ENCODE data around the gene ALAD. TPM values are rescaled to one million over a fixed set of nuclear protein-coding genes. Genes with fewer than 3 reads are reported as not detected.

ALAD gene
- total and polyA plus RNA-seq, 9 of the 15 experiments (the other 6 are each of a cell fraction or from before 2014, with no cell fraction given) = 1.3 to 12.7 (median 6.8) TPM

DNA sequence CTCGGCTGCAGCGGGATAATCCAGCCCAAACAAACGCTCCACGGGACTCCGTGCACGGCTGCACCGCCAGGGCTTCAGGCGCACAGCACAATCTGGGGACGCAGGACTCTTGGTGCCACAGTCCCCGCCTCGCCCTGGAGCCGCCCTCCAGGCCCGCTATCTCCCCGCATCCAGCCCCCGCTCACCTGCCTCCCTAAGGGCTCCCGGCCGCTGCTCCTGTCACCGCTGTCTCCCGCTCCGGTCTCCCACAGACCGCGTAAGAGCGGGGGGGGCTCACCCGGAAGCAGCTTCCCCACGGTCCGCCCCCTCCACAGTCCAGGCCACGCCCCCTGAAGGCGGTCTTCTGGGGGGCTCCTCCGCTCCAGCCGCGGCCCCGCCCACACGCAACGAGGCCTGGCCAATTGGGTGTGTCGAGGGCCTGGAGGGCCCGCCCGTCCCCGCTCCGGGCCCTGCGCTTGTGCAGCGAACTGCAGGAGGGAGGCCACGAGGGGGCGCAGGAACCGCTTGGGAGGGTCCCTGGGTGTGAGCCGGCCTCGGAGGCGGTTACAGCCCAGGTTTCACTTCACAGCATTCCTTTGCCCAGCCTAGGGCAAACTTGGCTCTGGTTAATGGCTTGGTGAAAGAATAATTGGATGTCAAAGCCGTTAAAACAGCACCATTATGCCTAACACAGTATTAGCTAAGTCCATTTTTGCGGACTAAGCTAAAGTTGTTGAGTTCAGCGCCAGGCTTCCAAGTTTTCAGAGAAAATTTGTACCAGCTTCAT lies at the start of gene ALAD (continued):
- TF ChIP-seq YY1 (IDR thresholded peaks at IDR 0.05; ENCODE audit: borderline replicate concordance in 1 of 3, control insufficient read depth in 1 of 3, extremely low read depth in 1 of 3, insufficient read depth in 3 of 3, insufficient read length in 1 of 3, insufficient replicate concordance in 2 of 3, low read depth in 1 of 3, low read length in 2 of 3) (peak in 2 of 3 experiments; percentile 3 to 47), CBX3 (IDR thresholded peaks at IDR 0.05; ENCODE audit: borderline replicate concordance in 1 of 2, low read length in 2 of 2) (peak in 1 of 2 experiments; percentile 60; a peak in 1 of 3 replicates), DIDO1 (tag; IDR thresholded peaks at IDR 0.05; ENCODE audit: low read depth) (0 out of 2 replicates have a peak, but pooled peaks have one; percentile 16), PHB2 (IDR thresholded peaks at IDR 0.05; ENCODE audit: low read depth) (no peak), RBM22 (IDR thresholded peaks at IDR 0.05; ENCODE audit: low read depth, low read length, poor library complexity, severe bottlenecking) (peak; percentile 36), ZNF239 (CRISPR knock-in tag; IDR thresholded peaks at IDR 0.05) (no peak), BCOR (IDR thresholded peaks at IDR 0.05) (peak; percentile 71; the same call in 1 of the 2 replicates), JUNB (CRISPR knock-in tag; conservative IDR thresholded peaks at IDR 0.05) (no peak), NR3C1 (CRISPR knock-in tag; IDR thresholded peaks at IDR 0.05) (no peak), SPI1 (IDR thresholded peaks at IDR 0.05; ENCODE audit: borderline replicate concordance, low read depth, low read length) (no peak), HMGN3 (IDR thresholded peaks at IDR 0.05; ENCODE audit: borderline replicate concordance, extremely low read depth, insufficient read length, low read depth, low read length) (peak; percentile 98), ETS2 (tag; IDR thresholded peaks at IDR 0.05; ENCODE audit: borderline replicate concordance, poor library complexity, severe bottlenecking) (no peak), PTBP1 (IDR thresholded peaks at IDR 0.05; ENCODE audit: low read depth, low read length) (no peak), MYC (IDR thresholded peaks at IDR 0.05; ENCODE audit: low read depth, low read length) (peak; percentile 34; the same call in 1 of the 2 replicates), MYC (CRISPR knock-in tag; IDR thresholded peaks at IDR 0.05; ENCODE audit: borderline replicate concordance, low read depth) (no peak), SMC3 (conservative IDR thresholded peaks at IDR 0.05; ENCODE audit: insufficient read depth, low read depth, low read length) (peak; percentile 81), ERF (CRISPR knock-in tag; IDR thresholded peaks at IDR 0.05) (0 out of 2 replicates have a peak, but pooled peaks have one; percentile 14), SMAD4 (CRISPR knock-in tag; conservative IDR thresholded peaks at IDR 0.05) (peak; percentile 64; the same call in 1 of the 2 replicates), TRIM24 (IDR thresholded peaks at IDR 0.05) (no peak)
- TF ChIP-seq, protein P1, sequence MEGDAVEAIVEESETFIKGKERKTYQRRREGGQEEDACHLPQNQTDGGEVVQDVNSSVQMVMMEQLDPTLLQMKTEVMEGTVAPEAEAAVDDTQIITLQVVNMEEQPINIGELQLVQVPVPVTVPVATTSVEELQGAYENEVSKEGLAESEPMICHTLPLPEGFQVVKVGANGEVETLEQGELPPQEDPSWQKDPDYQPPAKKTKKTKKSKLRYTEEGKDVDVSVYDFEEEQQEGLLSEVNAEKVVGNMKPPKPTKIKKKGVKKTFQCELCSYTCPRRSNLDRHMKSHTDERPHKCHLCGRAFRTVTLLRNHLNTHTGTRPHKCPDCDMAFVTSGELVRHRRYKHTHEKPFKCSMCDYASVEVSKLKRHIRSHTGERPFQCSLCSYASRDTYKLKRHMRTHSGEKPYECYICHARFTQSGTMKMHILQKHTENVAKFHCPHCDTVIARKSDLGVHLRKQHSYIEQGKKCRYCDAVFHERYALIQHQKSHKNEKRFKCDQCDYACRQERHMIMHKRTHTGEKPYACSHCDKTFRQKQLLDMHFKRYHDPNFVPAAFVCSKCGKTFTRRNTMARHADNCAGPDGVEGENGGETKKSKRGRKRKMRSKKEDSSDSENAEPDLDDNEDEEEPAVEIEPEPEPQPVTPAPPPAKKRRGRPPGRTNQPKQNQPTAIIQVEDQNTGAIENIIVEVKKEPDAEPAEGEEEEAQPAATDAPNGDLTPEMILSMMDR (IDR thresholded peaks at IDR 0.05 in 2 of 3, conservative IDR thresholded peaks at IDR 0.05 in 1 of 3; ENCODE audit: insufficient read depth in 2 of 3, low read depth in 1 of 3, low read length in 3 of 3) = peak; percentile 93 to 96 (median 95)
- TF ChIP-seq, protein P2, sequence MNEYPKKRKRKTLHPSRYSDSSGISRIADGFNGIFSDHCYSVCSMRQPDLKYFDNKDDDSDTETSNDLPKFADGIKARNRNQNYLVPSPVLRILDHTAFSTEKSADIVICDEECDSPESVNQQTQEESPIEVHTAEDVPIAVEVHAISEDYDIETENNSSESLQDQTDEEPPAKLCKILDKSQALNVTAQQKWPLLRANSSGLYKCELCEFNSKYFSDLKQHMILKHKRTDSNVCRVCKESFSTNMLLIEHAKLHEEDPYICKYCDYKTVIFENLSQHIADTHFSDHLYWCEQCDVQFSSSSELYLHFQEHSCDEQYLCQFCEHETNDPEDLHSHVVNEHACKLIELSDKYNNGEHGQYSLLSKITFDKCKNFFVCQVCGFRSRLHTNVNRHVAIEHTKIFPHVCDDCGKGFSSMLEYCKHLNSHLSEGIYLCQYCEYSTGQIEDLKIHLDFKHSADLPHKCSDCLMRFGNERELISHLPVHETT (CRISPR knock-in tag; conservative IDR thresholded peaks at IDR 0.05 in 1 of 2, IDR thresholded peaks at IDR 0.05 in 1 of 2) = peak in 1 of 2 experiments; percentile 56; a peak in 1 of 4 replicates
- TF ChIP-seq, protein P3, sequence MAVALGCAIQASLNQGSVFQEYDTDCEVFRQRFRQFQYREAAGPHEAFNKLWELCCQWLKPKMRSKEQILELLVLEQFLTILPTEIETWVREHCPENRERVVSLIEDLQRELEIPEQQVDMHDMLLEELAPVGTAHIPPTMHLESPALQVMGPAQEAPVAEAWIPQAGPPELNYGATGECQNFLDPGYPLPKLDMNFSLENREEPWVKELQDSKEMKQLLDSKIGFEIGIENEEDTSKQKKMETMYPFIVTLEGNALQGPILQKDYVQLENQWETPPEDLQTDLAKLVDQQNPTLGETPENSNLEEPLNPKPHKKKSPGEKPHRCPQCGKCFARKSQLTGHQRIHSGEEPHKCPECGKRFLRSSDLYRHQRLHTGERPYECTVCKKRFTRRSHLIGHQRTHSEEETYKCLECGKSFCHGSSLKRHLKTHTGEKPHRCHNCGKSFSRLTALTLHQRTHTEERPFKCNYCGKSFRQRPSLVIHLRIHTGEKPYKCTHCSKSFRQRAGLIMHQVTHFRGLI (CRISPR knock-in tag; IDR thresholded peaks at IDR 0.05) = 0 out of 2 replicates have a peak, but pooled peaks have one; percentile 48
